GM19025 (cell line): ENCODE data around the gene ATP8A1.
"Not testable (repeated sequence)": the region's sequence is repeated elsewhere in the genome, so short reads cannot be mapped to it uniquely, and the experiment has no call there.

ENCODE experiments used
- ATAC-seq: cut with Tn5 transposase; IDR thresholded peaks from one replicate; pipeline ENCODE4 v1.9.1; 2021; ENCODE audit warnings: mild to moderate bottlenecking, low read depth, moderate library complexity; ENCODE audit not compliant: unreplicated experiment

Gene ATP8A1

GRCh38 chr4:42652529-42653231, 4.2 kb downstream of the ATP8A1 start:
- not testable (repeated sequence) for ATAC-seq

- ATAC-seq: no peak
These were observed 7.0 kb downstream of the ATP8A1 start for GRCh38 chr4:42649870-42650269.

GRCh38 chr4:42646999-42647541, 9.8 kb downstream of the ATP8A1 start:
- ATAC-seq: no peak

- no peak for ATAC-seq
These were observed 10.7 kb downstream of the ATP8A1 start for GRCh38 chr4:42646013-42646784.

DNA sequence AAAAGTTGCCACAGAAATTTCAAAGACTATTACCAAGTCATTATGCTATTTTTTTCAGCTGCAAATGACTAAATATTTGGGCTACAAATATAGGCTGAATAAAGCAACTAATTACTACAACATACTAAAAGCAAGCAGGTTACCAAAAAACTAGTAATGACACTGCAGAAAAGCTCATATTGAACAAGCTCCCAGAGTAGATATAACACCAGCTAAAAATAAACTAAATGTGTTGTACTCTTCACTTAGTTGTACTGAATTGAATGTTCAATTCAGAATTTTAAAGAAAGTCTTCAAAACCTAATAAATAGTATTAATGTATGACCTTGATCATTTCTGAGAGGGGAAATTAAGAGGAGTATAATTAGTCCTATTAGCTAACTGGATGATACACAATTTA, 12.0 kb downstream of the ATP8A1 start:
- no peak for ATAC-seq

DNA sequence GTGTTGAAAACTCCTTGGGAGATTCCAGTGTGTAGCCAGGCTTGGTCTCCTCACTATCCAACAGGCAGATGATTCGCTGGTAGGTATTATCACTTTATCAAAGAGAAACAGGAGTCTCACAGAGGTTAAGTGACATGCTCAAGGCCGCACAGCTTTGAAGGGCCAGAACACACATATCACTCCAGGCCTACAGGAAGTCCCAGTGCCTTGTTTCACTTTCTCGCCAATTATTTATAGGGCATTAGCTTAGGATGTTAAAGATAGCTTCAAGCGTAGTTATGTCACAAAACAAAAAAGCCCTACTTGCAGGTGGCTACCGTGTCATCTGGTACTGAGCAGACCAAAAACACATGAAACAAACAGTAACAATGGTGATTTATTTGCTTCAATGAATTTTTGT, 13.2 kb downstream of the ATP8A1 start:
- peak; percentile 43 for ATAC-seq

GRCh38 chr4:42642845-42643615, 13.9 kb downstream of the ATP8A1 start:
- ATAC-seq: no peak

DNA sequence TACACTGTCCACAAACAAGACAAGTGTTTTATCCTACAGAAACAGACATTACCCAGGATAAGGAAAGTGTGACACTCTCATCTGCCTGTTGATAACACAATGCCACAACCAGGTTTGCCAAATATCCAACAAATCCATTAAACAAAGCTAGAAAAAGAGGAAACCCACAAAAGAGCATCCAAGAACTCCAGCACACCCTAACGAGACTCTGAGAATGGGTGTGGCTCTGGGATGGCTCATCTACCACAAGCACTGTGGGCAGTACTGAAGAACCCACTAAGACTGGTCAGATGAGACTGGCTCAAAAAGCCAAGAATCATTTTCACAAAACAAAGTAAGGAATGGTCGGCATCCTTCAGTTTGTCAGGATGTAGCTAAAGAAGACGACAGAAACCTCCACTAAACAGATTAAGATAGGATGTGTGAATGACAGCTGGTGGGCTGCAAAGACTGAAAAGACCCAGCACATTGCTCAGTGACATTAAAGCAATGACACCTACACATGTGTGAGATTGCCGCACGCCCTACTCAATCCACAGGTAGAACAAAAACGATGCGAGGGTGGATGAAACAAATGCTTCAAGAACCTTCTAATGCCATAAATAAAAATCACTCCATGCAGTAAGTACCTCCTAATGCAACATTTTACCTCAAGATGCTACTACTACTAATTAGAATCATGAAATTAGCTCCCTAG, 14.7 kb downstream of the ATP8A1 start:
- ATAC-seq: peak; percentile 11

- no peak for ATAC-seq
These were observed 15.2 kb downstream of the ATP8A1 start for GRCh38 chr4:42641656-42642055.

GRCh38 chr4:42641161-42641560, 15.7 kb downstream of the ATP8A1 start:
- no peak for ATAC-seq

DNA sequence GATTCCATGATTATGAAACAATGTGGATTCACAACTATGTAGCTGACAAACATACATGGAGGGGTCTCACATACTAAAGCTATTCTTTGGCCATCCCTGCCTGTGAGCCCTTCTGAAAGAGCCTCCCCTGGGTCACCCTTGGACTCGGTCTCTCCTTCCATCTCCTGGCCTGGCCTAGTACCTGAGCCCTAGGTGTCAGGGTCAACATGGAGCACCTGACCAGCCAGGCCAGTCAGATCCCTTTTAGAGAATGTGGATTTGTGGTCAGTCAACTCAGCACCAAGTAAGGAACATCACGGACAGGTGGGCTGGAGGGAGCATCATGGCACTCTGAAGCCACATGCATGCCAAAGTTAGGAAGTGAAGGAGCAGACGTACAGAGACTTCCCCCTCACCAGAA, 16.3 kb downstream of the ATP8A1 start:
- no peak for ATAC-seq

DNA sequence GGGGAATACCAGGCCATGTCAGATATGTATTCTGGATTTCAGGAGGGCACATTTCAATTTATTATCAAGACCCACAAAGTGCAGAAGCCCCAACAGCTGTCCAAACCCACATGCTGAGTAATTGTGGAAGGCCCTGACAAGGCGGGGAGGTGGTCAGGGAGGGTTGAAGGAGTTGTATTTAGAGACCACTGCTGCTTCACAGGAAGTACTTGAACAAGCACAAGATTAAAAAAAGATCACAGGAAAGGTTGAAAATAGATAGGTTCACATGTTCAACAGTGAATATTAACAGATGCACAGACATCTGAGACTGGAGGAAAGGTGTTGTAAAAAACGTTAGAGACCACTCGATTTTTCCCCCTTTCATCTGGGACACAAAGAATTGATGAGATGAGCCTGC, 17.9 kb downstream of the ATP8A1 start:
- ATAC-seq: peak; percentile 64

- ATAC-seq: no peak
These were observed 18.6 kb downstream of the ATP8A1 start for GRCh38 chr4:42638321-42638720.

DNA sequence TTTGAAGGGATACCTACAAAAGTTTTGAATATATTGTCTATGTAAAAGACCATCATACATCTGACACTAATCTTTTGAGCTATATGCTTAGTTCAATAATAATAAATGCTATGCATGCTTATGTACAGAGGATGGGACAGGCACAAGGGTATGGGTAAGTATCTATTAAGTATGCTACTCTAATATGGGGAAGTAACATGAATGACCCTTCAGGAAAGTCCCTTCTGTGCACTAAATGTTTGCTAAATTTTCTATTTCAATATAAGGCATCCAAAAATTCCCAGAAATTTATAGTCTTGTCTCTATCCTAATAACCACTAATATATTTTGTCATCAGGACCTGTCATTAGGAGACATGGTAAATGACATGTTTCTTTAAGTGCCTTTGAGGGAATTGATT, 19.0 kb downstream of the ATP8A1 start:
- no peak for ATAC-seq

- no peak for ATAC-seq
These were observed 19.8 kb downstream of the ATP8A1 start for GRCh38 chr4:42637104-42637503.

DNA sequence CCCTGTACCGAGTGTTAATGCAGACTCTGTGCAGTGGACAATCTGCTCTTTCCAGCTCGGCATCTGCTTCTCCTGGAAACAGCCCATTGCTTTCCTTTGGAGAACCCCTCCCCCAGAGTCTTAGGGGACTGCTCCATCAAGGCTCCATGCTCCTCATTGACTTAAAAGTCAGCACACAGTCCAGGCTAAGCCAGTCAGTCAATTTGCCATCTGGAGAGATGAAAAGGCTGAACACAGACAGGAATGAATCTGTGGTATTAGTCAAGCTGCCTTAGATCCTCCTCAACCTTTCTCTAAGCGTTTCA, 20.3 kb downstream of the ATP8A1 start:
- no peak for ATAC-seq

DNA sequence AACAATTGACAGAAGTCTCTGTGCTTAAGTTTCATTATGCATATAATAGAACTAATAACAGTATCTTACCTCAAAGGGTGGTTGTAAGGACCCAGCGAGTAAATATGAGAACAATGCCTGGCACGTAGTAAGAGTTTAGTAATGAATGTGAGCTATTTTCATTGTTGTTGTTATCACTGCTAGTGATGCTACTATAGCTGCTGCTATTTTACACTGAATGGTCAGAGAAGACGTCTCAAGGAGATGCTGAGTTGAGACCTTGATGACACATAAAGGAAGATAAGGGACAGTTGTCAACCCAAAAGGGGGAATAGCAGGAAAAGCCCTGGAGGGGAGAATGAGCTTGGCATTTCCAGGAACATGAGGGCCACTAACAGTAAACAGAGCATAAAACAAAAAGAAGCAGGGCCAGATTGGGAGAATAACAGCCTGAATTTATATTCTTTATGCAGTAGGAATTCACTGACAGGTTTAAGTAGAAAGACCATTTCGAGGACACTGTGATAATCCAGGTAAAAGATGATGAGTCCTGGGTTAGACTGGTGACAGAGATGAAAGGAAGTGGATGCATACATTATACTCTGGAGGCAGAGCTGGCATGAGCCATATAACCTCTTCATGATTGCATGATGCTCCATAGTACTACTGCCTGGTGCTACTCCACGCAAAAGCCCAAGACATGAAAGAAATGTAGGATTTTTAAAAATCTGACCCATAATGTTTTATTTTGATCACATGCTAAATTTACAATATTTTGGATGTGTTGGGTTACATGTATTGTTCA, 23.1 kb downstream of the ATP8A1 start:
- ATAC-seq: peak; percentile 44

DNA sequence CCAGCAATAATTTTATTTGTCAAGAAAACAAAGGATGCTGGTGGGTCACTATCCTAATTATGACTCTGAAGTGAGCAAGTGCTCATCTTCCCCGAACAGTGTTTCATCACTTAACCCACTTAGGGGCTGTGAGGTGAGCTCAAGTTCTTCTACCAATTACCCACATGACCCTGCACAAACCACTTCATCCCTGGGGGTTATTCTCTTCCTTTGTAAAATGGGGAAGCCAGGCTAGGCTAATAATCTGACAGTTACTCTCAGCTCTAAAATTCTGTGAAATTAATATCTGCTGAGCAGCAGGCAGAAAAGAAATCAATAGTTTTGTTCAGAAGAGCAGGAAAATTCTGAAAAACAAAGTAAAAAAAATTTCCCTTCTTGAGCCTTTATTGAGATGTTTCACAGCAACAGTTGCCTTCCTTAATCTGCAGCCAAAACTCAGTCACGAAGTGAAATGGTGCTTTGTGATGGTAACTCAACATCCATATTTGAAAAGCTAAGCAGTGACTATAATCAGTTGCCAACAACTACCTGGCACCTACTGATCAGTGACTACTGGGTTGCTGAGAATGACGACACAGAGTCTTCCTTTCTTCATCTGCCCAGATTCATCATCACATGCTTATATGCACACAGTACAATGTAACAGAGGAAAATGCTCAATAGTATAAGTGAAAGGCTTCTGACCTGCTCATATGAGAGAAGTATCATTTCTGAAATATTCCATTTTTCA, 24.1 kb downstream of the ATP8A1 start:
- no peak for ATAC-seq

DNA sequence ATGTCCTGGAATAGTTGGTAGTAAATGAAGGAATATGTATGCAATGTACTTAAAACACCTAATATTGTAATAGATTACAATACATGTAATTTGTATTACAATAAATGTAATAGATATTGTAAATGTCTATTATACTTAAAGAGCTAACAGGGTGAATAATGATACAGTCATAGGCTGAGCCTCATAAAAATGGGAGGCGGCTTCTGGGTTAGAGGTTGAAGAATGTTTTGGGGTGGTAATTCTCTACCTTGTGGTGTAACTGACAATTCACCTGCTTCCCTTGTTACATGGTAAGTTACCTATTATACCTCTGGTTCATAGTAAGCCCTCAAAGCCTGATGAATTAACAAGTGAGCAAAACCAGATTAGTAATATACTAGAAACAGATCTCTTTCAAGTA, 26.0 kb downstream of the ATP8A1 start:
- no peak for ATAC-seq
